ENCODE results near the gene HOXB4. TPM values are rescaled to one million over a fixed set of nuclear protein-coding genes. Genes with fewer than 3 reads are reported as not detected.

HOXB4 gene
- total RNA-seq, 1 experiment from 2014 or later: 9.7 TPM

- H3K9me3 ChIP-seq (ENCODE audit: low read depth, low read length, poor library complexity, severe bottlenecking): no peaks in the 10 kb centered on the region
- BruUV-seq (replicated peaks): no TSS peak
- POLR2A ChIA-PET (ENCODE audit: low non-redundant PET): interaction anchor here (0.6 to 0.7 kb wide), 2 partner anchors 8 to 301 kb away, joined by 4 to 5 read pairs; no protein-coding TSS in a partner anchor
- intact Hi-C loops (cut with micrococcal nuclease; ENCODE audit: unreplicated experiment): no loop called here
- CTCF ChIA-PET: interaction anchor here (0.6 kb wide), 1 partner anchor 103 kb away, joined by 3 read pairs; no protein-coding TSS in a partner anchor
- H3K27ac ChIP-seq (ENCODE audit: low read depth, low read length, poor library complexity, severe bottlenecking): peak overlapping the region; percentile 95
- peaks cover 5% of the 10 kb centered on the region for H3K36me3 ChIP-seq (ENCODE audit: insufficient read depth, low read length, poor library complexity, severe bottlenecking)
- TF ChIP-seq CTCF (conservative IDR thresholded peaks at IDR 0.05; ENCODE audit: low read depth, low read length): no peak
- no peak for TF ChIP-seq EZH2 (IDR thresholded peaks at IDR 0.05; ENCODE audit: borderline replicate concordance, low read depth, low read length, poor library complexity, severe bottlenecking)
- H3K4me1 ChIP-seq (ENCODE audit: insufficient read depth, low read length, poor library complexity, severe bottlenecking): peaks cover 18% of the 10 kb centered on the region
- DNase-seq (ENCODE audit: low spot score): no peak
- H3K27me3 ChIP-seq (replicated peaks; ENCODE audit: insufficient read depth, low read depth, low read length, poor library complexity): no peaks in the 10 kb centered on the region
- peak overlapping the region; percentile 85 for H3K4me3 ChIP-seq (ENCODE audit: low read depth, low read length, poor library complexity, severe bottlenecking)
Observed at GRCh38 chr17:48541036-48541576, 37.0 kb downstream of the HOXB4 start.

DNA sequence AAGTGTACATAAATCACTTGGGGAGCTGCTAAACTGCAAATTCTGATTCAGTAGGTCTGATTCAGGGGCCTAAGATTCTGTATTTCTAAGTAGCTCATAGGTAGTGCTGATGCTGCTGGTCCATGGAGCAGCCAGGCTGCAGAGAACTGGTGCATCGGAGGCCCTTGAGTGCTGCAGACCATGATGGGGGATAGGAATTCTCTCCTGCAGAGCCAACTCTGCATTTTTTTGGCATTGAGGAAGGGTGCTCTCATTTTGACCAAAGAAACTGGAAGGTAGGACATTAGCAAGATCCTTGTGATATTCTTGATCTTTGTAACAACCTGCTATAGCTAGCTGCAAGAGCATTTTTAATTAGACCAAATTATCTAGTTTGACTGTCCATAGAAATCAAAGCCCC, 37.9 kb downstream of the HOXB4 start:
- peaks cover 14% of the 10 kb centered on the region for H3K4me1 ChIP-seq (ENCODE audit: insufficient read depth, low read length, poor library complexity, severe bottlenecking)
- ChIA-PET CTCF (interaction anchor here (0.7 kb wide), 1 partner anchor 344 kb away, joined by 4 read pairs; no protein-coding TSS in a partner anchor), POLR2A (ENCODE audit: low non-redundant PET) (no interaction called here)
- H3K27me3 ChIP-seq (replicated peaks; ENCODE audit: insufficient read depth, low read depth, low read length, poor library complexity): no peaks in the 10 kb centered on the region
- TF ChIP-seq EZH2 (IDR thresholded peaks at IDR 0.05; ENCODE audit: borderline replicate concordance, low read depth, low read length, poor library complexity, severe bottlenecking): no peak
- no peak for TF ChIP-seq CTCF (conservative IDR thresholded peaks at IDR 0.05; ENCODE audit: low read depth, low read length)
- no peak overlapping the region for H3K27ac ChIP-seq (ENCODE audit: low read depth, low read length, poor library complexity, severe bottlenecking)
- intact Hi-C loops (cut with micrococcal nuclease; ENCODE audit: unreplicated experiment): no loop called here
- no peak for DNase-seq (ENCODE audit: low spot score)
- BruUV-seq (replicated peaks): no TSS peak
- H3K4me3 ChIP-seq (ENCODE audit: low read depth, low read length, poor library complexity, severe bottlenecking): no peak overlapping the region
- H3K36me3 ChIP-seq (ENCODE audit: insufficient read depth, low read length, poor library complexity, severe bottlenecking): peaks cover 5% of the 10 kb centered on the region
- H3K9me3 ChIP-seq (ENCODE audit: low read depth, low read length, poor library complexity, severe bottlenecking): no peaks in the 10 kb centered on the region

DNA sequence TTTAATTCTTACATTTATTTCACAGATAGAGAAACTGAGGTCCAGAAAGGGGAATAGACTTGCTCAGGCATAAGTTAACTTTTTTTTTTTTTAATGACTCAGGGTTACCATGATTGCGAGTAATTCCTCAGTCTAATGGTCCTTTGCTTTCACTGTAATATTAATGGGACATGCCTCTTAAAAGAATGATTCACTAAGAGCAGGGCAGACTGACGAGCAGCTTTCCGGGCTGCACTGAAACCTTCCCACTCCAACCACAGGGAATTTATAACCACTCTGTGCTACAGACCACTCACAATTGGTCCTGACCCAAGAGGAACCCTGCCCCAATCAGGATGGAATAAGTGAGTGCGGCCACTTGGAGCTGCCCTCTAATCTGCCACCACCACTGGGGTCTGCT, 39.0 kb downstream of the HOXB4 start:
- POLR2A ChIA-PET (ENCODE audit: low non-redundant PET): no interaction called here
- no peak overlapping the region for H3K27ac ChIP-seq (ENCODE audit: low read depth, low read length, poor library complexity, severe bottlenecking)
- no peak for DNase-seq (ENCODE audit: low spot score)
- peaks cover 13% of the 10 kb centered on the region for H3K4me1 ChIP-seq (ENCODE audit: insufficient read depth, low read length, poor library complexity, severe bottlenecking)
- H3K36me3 ChIP-seq (ENCODE audit: insufficient read depth, low read length, poor library complexity, severe bottlenecking): peaks cover 5% of the 10 kb centered on the region
- no TSS peak for BruUV-seq (replicated peaks)
- H3K27me3 ChIP-seq (replicated peaks; ENCODE audit: insufficient read depth, low read depth, low read length, poor library complexity): no peaks in the 10 kb centered on the region
- TF ChIP-seq CTCF (conservative IDR thresholded peaks at IDR 0.05; ENCODE audit: low read depth, low read length) (no peak), EZH2 (IDR thresholded peaks at IDR 0.05; ENCODE audit: borderline replicate concordance, low read depth, low read length, poor library complexity, severe bottlenecking) (no peak)
- CTCF ChIA-PET: no interaction called here
- intact Hi-C loops (cut with micrococcal nuclease; ENCODE audit: unreplicated experiment): no loop called here
- H3K4me3 ChIP-seq (ENCODE audit: low read depth, low read length, poor library complexity, severe bottlenecking): no peak overlapping the region
- H3K9me3 ChIP-seq (ENCODE audit: low read depth, low read length, poor library complexity, severe bottlenecking): no peaks in the 10 kb centered on the region

Measured in A673 (cell line).